ENCODE results near the gene IL3RA. TPM values are rescaled to one million over a fixed set of nuclear protein-coding genes. Genes with fewer than 3 reads are reported as not detected.
"Not testable (repeated sequence)": the region's sequence is repeated elsewhere in the genome, so short reads cannot be mapped to it uniquely, and the experiment has no call there.

Gene IL3RA
- total and polyA plus RNA-seq, 7 donors: 1.5 to 8.3 (median 4.6) TPM

DNA sequence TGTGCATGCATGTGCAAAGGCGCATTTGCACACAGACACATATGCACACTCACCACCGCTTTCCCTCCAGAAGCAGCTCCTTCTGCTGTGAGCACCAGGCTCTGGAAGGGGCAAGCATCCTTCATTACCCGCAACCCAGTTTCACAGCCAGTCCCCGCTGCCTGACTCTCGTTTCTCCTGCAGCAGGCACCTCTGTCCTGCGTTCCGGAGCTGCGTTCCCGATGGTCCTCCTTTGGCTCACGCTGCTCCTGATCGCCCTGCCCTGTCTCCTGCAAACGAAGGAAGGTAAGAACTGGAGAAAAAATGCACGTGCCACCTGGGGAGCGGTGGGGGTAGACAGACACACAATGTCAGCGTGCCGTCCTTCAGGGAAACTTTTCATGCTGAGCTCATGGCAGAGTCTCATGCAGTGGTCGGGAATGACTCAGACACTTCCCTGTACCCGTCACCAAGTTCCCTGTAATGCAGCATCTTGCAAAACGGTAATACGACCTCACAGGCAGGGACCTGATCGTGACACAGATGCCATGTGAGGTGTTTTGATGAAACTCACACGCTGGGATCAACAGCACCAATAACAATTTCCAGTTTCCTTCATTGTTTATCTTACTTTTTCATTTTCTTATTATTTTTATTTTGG, 5.1 kb downstream of the IL3RA start:
- TF ChIP-seq, protein P1, sequence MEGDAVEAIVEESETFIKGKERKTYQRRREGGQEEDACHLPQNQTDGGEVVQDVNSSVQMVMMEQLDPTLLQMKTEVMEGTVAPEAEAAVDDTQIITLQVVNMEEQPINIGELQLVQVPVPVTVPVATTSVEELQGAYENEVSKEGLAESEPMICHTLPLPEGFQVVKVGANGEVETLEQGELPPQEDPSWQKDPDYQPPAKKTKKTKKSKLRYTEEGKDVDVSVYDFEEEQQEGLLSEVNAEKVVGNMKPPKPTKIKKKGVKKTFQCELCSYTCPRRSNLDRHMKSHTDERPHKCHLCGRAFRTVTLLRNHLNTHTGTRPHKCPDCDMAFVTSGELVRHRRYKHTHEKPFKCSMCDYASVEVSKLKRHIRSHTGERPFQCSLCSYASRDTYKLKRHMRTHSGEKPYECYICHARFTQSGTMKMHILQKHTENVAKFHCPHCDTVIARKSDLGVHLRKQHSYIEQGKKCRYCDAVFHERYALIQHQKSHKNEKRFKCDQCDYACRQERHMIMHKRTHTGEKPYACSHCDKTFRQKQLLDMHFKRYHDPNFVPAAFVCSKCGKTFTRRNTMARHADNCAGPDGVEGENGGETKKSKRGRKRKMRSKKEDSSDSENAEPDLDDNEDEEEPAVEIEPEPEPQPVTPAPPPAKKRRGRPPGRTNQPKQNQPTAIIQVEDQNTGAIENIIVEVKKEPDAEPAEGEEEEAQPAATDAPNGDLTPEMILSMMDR (IDR thresholded peaks at IDR 0.05): no peak
- Histone ChIP-seq H3K27me3 (ENCODE audit: insufficient read depth in 3 of 3, low read length in 2 of 3) (no peaks in the 10 kb centered on the region), H3K9me3 (peaks cover 11% of the 10 kb centered on the region), H3K4me3 (no peak overlapping the region), H3K4me1 (no peaks in the 10 kb centered on the region), H3K27ac (no peak overlapping the region), H3K36me3 (ENCODE audit: insufficient read depth in 1 of 2, low read depth in 1 of 2) (no peaks in the 10 kb centered on the region)
- DNase-seq (no peak), ATAC-seq (no peak)
- intact Hi-C loops (cut with DNase I): no loop called here
- WGBS, 3 donors: 76 to 81% (median 78%) methylated on average over 22 of the region's 22 CpGs

DNA sequence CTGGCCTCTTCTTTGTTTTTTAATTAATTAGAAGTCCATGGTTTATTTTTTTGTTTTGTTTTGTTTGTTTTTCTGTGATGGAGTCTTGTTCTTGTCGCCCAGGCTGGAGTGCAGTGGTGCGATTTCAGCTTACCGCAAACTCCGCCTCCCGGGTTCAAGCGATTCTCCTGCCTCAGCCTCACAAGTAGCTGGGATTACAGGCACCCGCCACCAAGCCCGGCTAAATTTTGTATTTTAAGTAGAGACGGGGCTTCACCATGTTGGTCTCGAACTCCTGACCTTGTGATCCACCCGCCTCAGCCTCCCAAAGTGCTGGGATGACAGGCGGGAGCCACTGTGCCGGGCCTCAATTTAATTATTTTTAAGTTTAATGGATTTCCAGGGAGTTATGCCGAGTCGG, 13.0 kb downstream of the IL3RA start:
- H3K36me3 ChIP-seq (ENCODE audit: insufficient read depth in 1 of 2, low read depth in 1 of 2); H3K4me1 ChIP-seq; H3K4me3 ChIP-seq; H3K27ac ChIP-seq; H3K9me3 ChIP-seq; H3K27me3 ChIP-seq (ENCODE audit: insufficient read depth in 3 of 3, low read length in 2 of 3); intact Hi-C loops (cut with DNase I); ATAC-seq: not testable (repeated sequence)
- DNase-seq: peak in 1 of 2 donors; percentile 6
- WGBS, 3 donors: 90 to 93% (median 92%) methylated on average over 15 of the region's 15 CpGs

DNA sequence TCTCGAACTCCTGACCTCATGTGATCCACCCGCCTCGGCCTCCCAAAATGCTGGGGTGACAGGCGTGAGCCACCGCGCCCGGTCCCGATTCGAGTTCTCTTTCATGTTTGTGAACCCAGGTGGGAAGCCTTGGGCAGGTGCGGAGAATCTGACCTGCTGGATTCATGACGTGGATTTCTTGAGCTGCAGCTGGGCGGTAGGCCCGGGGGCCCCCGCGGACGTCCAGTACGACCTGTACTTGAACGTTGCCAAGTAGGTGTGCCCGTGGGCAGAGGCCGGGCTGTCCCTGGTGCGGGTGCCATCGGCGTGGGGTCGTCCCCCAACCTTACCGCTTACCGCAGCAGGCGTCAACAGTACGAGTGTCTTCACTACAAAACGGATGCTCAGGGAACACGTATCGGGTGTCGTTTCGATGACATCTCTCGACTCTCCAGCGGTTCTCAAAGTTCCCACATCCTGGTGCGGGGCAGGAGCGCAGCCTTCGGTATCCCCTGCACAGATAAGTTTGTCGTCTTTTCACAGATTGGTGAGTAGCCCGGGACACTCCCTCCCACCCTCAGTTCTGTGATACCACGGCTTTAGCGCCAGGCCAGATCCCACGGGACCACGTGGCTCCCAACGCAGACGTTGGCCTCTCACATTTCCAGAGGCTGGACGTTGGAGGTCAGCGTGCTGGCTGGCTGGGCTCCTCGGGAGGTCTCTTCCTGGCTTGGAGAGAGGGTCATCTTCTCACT, 15.6 kb downstream of the IL3RA start:
- Histone ChIP-seq H3K27me3 (ENCODE audit: insufficient read depth in 3 of 3, low read length in 2 of 3) (no peaks in the 10 kb centered on the region), H3K36me3 (ENCODE audit: insufficient read depth in 1 of 2, low read depth in 1 of 2) (peaks cover 0 to 3% of the 10 kb centered on the region in 2 donors), H3K27ac (no peak overlapping the region), H3K4me1 (no peaks in the 10 kb centered on the region), H3K9me3 (no peaks in the 10 kb centered on the region), H3K4me3 (no peak overlapping the region)
- intact Hi-C loops (cut with DNase I): no loop called here
- 89 to 92% (median 91%) methylated on average over 47 to 49 of the region's 49 CpGs for WGBS, 3 donors
- DNase-seq: peak in 1 of 2 donors; percentile 46
- TF ChIP-seq, protein P1 (IDR thresholded peaks at IDR 0.05): no peak
- ATAC-seq: no peak

DNA sequence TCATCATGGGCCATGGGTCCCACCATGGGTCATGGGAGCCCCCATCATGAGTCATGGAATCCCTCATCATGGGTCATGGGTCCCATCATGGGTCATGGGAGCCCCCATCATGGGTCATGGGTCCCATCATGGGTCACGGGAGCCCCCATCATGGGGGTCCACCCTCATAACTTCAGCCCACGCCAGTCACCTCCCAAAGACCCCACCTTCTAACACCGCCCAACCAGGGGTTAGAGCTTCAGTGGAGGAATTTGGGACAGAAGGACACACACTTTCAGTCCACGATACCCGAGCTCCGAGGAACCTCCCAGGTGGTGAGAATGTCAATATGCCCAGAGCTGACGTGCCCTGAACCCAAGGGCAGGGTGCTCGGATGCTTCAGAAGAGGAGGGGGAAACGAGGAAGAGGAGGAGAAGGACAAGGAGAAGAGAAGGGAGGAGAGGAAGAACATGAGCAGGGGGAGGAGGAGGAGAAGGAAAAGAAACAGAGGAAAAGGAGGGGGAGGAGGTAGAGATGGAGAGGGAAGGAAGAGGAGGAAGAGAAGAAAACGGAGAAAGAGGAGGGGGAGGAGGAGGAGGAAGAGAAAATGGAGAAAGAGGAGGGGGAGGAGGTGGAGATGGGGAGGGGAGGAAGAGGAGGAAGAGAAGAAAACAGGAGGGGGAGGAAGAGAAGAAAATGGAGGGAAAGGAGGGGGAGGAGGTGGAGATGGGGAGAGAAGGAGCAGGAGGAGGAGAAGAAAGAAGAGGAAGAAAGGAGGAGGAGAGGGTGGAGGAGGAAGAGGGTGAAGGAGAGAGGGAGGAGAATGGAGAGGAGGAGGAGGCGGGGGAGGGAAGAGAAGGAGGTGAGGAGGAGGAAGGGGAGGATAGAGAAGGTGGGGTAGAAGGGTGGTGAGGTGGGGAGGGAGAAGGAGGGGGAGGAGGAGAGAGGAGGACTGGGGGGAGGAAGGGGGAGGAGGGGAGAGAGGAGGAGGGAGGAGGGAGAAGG, 17.7 kb downstream of the IL3RA start:
- TF ChIP-seq, protein P1 (IDR thresholded peaks at IDR 0.05): no peak
- DNase-seq (peak in 1 of 2 donors; percentile 35), ATAC-seq (peak in 1 of 4 donors; percentile 15)
- intact Hi-C loops (cut with DNase I): no loop called here
- no peaks in the 10 kb centered on the region for H3K4me1 ChIP-seq
- no peak overlapping the region for H3K4me3 ChIP-seq
- no peaks in the 10 kb centered on the region for H3K27me3 ChIP-seq (ENCODE audit: insufficient read depth in 3 of 3, low read length in 2 of 3)
- no peak overlapping the region for H3K27ac ChIP-seq
- WGBS, 3 donors: 79 to 90% (median 83%) methylated on average over 11 of the region's 11 CpGs
- peaks cover 0 to 7% of the 10 kb centered on the region in 2 donors for H3K36me3 ChIP-seq (ENCODE audit: insufficient read depth in 1 of 2, low read depth in 1 of 2)
- no peaks in the 10 kb centered on the region for H3K9me3 ChIP-seq

All from psoas muscle (tissue), 8 donors.